TTC549 (cell line): ENCODE data around the gene PEX16.

Experiments used
- FAIRE-seq: peaks from 2 replicates; lab custom pipeline; 2012; peaks lifted over from hg19 to GRCh38; lab: Jason Lieb, UNC

The PEX16 gene

DNA sequence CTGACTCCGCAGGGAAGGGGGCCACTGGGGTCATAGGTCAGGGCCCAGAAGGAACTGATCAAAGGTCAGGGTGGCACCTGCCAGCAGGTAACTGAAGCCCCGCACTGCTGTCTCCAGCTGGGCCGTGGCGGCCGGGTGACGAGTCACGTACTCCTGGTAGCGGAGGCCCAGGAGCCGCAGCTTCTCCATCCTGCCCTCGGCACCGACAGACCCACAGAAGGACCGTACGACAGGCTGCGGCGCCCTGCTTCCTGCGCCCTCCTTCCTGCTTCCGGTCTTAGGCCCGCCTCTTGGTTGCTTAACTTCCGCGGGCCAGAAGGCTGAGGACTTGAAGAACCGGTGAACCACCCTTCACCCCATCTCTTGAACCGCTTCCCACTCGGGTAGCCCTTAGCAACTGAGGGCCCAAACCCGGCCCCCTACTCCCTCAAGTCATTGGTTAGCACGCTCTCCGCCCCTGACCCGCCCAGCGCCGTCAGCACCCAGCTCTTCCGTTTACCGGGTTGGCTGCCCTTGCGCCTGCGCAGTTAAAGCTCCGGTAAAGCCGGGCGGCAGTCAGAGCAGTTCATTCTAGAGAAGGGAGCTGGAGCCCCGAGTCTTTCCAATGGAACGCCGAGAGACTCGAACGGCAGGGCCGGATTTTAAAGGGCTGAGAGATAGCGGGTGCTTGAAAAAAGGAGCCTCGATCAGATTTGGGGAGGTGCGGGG, at the start of gene PEX16:
Gene PEX16 (minus strand): TSS at position 255 of the 708 bp plus-strand sequence. CDS start 66 bp downstream, at position 189.
- FAIRE-seq, result peak; percentile 78

DNA sequence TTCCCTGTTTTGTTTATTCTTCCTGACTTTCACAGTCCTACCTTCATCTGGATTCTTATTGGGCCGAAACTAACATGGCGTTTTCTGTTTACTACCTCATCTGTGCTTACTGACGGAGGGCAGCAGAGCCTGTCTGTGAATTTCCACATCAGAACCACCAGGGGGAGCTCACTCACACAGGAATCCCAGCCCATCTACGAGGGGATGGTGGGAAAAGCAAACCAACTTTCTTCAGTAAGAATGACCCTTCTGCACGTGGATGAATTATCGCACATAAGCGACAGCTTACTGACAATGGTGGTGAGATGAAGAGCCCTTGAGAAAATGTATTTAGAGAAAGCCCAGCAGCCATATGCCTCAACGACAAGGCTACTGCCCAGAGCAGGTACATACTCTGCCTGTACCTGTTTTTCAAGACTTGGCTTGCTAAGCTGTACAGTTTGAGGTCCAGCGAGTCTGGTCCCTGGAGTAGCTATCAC, 47.3 kb upstream of the PEX16 start:
- FAIRE-seq, result peak; percentile 91

DNA sequence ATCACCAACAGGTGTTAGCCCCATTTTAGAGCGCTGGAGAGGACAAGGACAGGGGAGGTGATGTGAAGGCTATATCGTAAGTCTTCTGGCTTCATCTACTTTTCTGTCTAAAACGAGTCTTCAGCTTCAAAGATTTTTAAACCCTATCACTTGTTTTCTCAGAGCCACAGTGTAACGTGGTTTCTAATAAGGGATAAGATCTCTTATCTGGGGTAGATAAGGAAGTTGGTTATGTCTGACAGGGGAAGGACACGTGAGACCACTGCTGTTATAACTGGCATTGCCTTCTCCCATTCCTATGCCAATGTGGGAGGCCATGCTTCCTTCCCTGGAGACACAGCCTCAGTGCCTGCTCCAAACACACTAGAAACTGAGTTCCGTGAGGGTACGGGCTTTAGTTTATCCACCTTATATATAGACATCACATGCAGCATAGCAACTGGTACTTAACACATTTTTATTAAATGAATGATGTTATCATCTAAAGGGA, 44.1 kb upstream of the PEX16 start:
- FAIRE-seq, result no peak

DNA sequence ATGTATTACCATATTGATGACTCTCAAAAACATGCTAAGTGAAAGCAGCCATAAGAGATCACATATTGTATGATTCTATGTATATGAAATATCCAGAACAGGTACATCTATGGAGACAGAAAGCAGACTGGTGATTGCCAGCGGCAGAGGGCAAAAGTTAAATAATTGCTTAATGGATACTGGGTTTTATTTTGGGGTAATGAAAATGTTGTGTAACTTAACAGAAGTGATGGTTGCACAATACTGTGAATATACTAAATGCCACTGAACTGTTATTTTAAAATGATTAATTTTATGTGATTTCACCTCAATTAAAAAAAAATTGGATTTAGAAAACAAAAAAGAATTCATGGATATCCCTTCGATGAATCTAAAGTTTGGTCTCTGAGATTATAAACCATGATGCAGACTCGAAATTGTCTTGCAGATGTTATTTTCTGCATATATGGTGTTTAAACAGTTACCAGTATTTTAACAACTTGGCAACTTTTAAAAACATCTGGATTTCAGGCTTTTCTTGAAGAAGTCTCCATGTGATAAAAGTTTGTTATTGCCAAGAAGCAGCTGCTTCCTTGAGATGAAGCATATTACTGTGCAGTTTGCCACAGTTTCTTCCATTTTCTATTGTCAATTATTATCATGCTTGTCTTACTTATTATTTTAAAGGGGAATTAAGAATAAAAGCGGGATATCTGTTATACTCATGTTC, 42.9 kb upstream of the PEX16 start:
- no peak for FAIRE-seq

DNA sequence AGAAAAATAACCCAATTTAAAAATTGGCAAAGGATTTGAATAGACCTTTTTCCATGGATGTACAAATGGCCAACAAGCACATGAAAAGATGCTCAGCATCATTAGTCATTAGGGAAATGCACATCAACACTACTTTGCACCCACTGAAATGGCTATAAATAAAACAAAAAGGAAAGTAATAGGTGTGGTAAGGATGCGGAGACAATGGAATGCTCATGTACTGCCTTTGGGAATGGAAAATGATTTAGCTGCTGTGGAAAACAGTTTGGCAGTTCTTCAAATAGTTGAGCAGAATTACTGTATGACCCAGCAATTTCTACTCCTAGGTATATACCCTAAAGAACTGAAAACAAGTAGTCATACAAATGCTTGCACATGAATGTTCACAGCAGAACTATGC, 42.2 kb upstream of the PEX16 start:
- no peak for FAIRE-seq

DNA sequence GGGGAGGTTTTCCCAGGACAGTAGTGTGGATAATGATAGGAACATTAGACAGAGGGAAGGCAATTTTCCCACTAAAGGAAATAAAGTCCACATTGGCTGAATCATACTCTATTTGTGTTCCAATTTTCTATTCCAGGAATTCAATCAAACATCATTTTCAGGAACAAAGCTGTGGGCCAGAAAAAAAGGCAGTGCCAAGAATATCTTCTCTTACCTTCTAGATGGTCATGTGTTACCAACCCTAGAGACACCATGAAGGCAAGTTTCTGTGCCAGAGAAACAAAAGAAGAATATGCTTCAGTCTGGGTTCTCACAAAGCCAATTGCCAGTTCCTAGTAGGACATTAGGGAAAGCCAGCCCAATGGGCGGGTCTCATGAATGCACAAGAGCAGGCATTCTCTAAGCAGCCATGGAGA, 32.3 kb upstream of the PEX16 start:
- FAIRE-seq, result no peak

DNA sequence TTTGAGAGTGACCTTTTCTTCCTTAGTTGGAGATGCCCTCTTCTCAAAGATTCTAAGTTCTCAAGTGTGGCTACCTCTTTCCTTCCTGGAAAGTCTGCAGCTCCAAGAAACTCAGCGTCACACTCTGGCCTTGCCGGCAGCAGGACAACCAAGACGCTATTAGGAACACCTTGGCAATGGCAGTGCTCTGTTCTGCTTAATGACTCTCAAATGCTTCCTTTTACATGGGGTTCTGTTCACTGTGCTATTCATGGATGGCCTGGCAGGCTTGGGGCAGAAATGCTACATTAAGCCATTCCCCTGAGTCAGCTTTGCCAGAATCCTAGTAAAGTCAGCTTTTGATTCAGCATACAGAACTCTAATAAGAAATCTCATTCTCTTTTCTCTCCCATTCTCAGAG, 30.7 kb upstream of the PEX16 start:
- FAIRE-seq, result no peak

DNA sequence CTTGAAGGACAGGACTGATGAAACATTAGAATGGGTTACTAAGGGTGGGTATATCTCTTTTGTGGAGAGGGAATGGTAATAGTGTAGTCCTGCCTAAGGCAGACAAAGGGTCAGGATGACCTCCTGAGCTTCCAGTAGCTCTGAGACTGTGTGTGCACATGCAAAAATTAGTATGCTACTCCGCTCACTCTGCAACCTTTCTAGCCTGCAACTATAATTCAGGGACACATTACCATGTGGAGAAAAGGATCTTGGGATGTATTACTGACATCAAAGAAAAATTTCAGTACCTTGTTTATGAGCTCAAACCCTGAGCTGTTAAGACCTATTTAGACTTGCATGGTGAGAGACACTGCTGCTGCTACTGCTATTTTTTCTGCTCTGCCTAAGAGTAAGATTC, 30.2 kb upstream of the PEX16 start:
- no peak for FAIRE-seq

DNA sequence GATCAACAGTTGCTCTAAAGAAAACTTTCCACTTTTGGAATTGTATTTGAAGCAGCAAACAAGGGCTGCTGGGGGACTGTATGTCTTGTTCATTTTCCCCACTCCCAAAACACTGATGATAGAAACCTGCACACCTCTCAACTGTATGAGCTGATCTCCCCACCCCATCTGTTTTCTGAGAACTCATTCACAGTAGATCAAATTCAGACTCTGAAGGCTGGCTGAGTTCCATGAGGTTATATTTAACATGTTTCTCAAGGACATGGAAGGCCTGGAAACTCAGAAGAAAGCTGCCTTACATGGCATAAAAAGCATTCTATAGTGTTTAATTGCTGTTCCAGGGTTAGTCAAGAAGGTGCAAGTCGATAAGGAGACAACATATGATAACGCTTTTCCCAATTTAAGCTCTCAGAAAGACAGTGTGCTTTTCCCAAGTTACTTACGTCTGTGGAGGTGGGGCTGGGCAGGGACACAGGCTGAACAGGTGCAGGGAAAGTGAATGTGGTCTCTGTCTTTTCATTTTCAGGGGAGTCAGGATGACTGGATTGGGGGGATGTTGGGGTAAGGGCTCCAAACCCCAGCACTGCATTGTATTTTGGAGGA, 27.8 kb upstream of the PEX16 start:
- FAIRE-seq, result no peak

DNA sequence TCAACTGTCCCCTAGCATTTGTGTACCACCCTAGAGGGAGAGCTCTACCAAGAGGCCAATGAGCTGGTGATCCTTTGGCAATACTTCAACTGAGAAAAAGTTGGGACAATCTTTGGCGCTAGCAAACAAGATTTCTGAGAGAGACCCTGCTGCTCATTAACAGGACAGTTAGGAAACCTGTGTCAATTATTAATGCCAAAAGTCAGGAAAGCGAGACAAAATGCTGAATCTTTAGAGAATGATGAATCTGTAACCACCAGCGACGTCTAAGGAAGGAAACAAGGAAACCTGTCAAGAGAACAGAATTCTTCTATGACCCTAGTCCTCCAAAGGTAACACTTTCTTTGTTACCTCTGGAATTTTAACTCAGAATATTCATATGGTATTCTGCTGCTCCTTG, 24.7 kb upstream of the PEX16 start:
- FAIRE-seq, result no peak

DNA sequence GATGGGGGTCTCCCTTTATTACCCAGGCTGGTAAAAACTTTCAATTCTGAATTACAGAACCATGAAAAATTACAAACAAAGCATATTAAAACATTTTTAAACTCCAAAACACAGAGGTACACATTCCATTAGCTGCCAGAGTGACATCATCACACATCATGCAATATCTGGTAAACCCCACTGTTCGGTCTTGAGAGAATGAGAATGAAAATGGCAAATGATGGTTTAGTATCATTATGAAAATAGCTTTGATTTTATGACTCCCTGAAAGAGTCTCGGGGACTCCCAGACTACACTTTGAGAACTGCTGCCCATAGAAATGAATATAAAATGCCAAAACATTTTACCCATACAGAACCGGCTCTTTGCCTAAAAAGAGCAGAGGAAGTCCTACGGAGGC, 23.6 kb upstream of the PEX16 start:
- no peak for FAIRE-seq

DNA sequence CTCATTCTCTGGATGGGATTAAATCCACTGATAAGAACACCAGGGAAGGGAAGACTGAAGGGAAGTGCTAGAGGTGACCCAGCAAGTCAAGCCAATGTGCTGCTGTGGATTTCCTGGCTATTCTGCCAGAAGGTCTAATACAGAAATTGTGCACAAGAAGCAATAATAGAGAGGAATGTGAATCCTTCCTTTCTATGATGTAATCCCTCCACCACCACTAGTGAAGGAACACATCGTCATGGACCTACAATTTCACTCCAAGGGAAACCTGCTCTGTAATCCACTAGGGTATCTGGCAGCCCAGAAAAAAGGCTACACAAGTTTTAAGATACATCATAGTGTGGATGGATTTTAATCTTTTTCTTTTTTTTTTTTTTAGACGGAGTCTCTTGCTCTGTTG, 22.2 kb upstream of the PEX16 start:
- no peak for FAIRE-seq

DNA sequence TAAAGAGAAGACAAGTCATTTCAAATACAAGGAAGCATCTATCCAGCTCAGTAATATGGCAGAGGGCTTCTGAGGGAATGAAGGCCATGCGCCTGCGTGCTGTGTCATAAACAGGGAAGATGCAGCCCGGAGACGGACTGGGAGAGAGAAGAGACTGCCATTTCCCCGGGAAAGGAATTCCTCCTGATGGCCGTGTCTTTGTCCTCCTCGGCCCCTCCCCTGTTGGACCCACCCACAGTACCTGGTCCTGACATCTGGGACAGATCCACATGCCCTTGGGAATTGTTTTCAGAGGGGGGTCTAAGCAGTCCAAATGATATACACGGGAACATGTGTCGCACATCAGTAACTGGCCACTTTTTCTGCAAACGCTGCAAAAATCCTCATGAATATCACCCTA, 20.2 kb upstream of the PEX16 start:
- FAIRE-seq, result no peak

DNA sequence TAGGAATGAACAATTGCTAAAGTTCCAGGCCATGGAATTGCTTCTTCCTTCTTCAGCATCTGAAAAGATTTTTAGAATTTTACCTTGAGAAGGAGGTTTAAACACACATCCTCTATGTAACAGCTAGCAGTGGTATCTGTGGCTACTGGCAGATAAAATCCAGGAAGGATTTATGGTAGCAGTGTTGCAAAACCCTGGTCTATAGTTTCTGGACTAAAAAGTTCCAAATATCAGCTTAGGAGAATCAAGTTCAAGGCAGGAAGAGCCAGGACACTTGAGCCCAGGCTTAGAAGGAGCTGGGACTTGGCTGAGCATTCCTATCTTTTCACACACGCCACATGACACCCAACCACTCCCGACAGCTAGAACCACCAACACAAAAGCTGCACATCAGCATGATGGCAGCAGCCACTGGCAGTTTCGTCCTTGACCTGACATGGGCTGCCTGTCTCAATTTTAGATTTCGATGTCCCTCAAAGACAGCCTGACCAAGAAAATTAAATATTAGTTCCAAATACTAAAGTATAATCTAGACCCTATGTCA, 18.9 kb upstream of the PEX16 start:
- no peak for FAIRE-seq

DNA sequence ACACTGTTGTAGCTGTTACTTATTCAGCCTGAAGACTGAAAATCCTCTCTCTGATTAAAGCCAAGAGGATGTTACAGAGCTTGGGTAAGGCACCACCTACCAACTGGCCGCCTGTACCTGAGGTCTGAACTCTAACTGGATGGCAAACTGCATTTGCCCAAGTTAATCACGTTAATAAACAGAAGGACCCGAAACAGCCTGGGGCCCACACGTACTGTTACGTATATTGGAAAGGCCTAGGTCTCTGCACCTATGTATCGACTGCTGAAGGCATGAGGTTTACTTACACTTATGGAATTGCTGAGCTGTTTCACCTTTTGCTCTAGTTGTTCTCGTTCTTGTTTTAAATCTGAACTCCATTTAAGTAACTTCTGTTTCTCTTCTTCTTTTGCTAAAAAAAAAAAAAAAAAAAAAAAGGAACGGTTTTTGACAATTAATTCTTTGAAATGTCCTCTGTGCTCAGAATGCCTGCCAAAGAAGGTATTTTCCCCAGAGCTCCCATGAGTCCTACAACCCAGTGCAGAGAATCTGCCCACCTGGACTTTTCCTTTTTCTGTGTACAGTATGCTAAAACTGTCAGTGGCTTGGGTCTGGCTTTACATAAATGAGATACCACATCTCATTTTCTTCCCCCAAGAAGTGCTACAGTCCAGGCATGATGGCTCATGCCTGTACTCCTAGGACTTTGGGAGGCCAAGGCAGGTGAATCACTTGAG, 17.8 kb upstream of the PEX16 start:
- FAIRE-seq, result no peak

DNA sequence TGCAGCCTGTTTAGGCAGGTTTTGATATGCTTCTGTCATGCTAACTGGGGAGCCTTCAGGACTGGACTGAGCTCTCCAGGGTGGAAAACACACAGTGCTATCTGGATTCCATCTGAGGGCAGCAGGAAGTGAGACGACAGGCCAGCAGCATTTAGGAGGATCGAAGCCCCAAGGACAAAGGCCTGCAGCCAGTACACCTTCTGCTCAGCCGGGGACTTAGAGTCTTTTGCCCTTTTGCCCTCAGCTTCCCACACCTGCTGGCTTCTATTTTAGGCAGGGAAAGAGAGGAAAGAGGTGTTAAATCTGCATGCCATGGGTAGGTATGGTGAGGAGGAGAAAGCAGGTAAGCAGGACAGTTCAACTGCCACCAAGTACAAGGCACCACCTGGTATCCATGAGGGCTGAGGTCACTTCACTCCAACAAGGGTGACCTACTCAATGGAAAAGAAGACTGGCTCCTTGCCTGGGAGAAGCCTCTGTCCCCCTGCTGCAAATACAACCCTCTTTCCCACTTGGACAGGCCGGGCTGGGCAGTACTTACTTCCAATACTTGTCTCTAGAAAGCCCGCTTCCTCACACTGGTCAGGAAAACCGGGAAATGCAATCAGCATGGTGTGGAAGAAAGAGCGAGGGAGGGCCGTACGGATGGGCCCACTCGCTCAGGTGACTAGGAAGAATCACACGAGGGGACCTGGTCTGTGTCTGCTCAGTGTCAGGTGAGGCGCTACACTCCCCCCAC, 17.1 kb upstream of the PEX16 start:
- FAIRE-seq, result no peak

DNA sequence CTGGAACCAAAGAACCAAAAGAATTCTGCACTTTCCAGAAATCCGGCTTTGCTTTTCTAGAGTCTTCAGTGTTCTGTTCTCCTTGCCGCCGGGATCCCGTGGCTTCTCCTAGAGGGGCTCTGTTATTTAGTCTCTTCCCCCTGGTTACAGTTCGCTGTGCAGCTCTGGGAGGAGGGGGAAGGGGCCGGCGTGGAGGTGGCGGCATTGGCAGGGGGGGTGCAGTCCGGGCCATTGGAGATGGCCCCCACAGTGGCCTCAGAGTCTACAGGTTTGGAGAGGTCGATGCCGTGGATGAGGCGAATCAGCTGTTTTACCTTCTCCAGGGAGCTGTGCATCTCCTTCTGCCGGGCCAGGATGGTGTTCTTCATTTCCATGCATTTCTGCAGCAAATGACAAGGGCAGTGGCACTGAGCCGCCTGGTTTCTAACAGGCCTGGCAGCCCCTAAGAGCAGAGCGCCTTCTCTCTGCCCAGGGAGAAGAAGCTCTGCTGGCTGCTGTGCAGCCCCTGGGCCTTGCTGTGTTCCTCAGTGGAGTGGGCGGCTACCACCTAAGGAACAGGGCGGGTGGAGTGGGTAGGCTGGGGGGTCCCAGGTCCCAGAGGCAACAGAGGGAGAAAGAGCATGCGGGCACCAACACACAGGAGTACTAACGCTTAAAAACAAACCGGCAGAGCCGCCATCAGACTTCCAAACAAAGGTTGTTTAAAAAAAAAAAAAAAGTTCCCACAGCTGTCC, 16.3 kb upstream of the PEX16 start:
- no peak for FAIRE-seq

DNA sequence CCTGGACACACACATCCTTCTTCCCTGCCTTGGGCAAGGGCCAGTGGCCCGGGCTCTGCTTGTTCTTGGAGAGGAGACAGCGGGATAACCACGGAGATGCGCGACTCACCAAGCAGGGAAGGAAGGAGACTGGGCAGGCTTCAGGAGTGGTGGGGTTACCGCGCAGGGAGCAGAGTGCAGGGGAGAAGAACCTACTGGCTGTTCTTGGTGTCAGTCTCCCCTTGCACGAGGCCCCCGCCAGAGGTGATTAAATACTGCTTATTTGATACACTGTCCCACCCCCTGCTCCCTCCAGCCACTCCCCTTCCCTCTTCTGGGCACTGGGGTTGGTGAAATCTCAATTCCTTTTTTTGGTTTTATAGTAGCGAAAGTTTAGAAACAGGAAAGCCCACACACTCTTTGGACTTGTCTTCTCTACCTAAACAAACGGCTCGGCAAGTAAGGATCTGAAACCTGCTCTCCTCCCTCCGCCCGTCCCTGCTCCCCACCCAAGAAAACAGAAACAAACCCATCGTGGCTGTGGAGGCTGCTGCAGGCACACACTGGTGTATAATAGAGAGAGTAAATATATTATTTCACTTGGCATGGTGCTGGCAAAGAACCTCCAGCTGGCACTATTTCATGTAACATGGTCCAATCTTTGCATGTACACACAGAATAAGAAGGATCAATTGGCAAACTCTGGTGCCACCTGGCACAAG, 15.6 kb upstream of the PEX16 start:
- no peak for FAIRE-seq

DNA sequence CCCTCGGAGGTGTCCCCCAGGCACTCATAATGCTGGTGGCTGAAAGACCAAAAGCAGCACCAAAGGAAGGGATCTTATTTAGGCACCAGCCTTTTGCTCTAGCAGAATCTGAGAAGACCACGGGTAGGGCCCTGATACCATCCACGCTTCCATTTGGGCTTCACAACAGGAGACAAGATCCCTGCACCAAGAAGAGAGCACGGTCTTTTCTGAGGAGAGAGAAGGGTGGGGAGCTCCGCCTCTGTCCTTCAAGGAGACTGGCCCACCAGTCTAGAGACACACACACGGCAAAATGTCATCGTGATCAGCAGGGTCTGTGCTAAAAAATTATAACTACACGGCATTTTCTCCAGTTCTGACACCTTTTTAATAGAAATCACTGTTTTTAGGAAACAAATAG, 14.5 kb upstream of the PEX16 start:
- FAIRE-seq, result no peak

DNA sequence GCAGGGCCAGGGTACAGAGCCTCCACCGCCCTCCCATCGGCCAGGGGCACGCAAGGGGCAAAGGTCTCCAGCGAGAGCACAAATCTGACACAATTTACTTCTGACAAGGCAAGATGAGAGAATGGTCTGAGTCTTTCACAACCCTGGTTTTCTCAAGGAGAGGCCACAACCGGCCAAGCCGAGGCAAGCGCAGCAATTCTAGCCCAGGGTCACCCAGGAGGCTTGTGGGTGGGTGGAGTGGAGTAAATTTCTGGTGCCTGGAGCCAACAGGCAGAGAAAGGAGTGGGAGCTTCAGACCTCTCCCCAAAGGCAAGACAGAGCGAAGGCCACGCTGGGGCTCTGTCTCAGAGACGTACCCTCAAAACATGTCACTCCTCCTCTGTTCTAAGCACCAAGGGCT, 14.1 kb upstream of the PEX16 start:
- FAIRE-seq, result no peak
